HEK293 (cell line): ENCODE data around the gene VSIR.

Experiments
- OVOL3 ChIP-seq: fragments of 450-650 bp; formaldehyde crosslinking; IDR thresholded peaks from 2 replicates; pipeline ENCODE4 v1.5.1; 2016; ENCODE audit warnings: missing biosample characterization, missing genetic modification characterization
- ZBTB48 ChIP-seq: fragments of 450-650 bp; formaldehyde crosslinking; IDR thresholded peaks from 2 replicates; pipeline ENCODE4 v1.5.1; 2016; ENCODE audit warnings: missing biosample characterization, missing genetic modification characterization
- ZNF704 ChIP-seq: fragments of 450-650 bp; formaldehyde crosslinking; IDR thresholded peaks from 2 replicates; pipeline ENCODE4 v1.5.1; 2016; ENCODE audit warnings: missing biosample characterization, missing genetic modification characterization
- TF ChIP-seq, protein P1 (sequence below): sonication (generic); formaldehyde crosslinking; IDR thresholded peaks from 2 replicates; pipeline ENCODE4 v1.8.1; 2022; ENCODE audit warnings: mild to moderate bottlenecking, moderate library complexity, missing genetic modification reagents

DNA sequence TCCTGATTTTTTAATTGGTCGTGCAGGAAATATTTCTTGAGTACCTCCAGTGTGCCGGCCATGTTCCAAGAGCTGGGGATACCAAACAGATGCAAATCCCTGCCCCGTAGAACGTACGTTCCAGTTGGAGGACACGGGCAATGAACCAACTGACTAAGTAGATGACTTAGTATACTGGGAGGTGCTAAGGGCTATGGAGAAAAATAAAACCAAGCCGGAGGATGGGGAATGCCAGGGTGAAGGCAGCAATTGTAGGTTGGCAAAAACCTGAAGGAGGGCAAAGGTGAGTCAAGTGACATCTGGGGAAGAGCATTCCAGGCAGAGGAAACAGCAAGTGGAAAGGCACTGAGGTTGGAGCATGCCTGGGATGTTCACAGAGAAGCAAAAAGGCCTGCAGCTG is 6.8 kb upstream of the VSIR start:
- TF ChIP-seq ZBTB48 (tag by site-specific recombination) = no peak
- TF ChIP-seq ZNF704 = no peak
- TF ChIP-seq OVOL3 (tag by site-specific recombination) = no peak
- TF ChIP-seq, protein P1, sequence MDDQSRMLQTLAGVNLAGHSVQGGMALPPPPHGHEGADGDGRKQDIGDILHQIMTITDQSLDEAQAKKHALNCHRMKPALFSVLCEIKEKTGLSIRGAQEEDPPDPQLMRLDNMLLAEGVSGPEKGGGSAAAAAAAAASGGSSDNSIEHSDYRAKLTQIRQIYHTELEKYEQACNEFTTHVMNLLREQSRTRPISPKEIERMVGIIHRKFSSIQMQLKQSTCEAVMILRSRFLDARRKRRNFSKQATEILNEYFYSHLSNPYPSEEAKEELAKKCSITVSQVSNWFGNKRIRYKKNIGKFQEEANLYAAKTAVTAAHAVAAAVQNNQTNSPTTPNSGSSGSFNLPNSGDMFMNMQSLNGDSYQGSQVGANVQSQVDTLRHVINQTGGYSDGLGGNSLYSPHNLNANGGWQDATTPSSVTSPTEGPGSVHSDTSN (CRISPR knock-in tag) = no peak
